IMR-90 (cell line): ENCODE data around the gene LPA.

Source experiments
- CEBPB ChIP-seq: IDR thresholded peaks from 2 replicates; pipeline ENCODE4 v1.6.1; 2012; ENCODE audit warnings: low read depth, low read length, improper control_type of control experiment
- CTCF ChIP-seq: conservative IDR thresholded peaks from 2 replicates; pipeline ENCODE4 v1.5.1; 2012; ENCODE audit warnings: mild to moderate bottlenecking, low read depth, low read length, improper control_type of control experiment
- MXI1 ChIP-seq: IDR thresholded peaks from 2 replicates; pipeline ENCODE4 v1.6.1; 2012; ENCODE audit warnings: low read depth, mild to moderate bottlenecking, low read length, moderate library complexity, borderline replicate concordance
- RAD21 ChIP-seq: IDR thresholded peaks from 2 replicates; pipeline ENCODE4 v1.6.1; 2012; ENCODE audit warnings: low read length, improper control_type of control experiment
- RFX5 ChIP-seq: IDR thresholded peaks from 2 replicates; pipeline ENCODE4 v1.8.0; 2012; ENCODE audit warnings: low read depth, mild to moderate bottlenecking, low read length, moderate library complexity
- USF2 ChIP-seq: fragments of 150-350 bp; IDR thresholded peaks from 2 replicates; pipeline ENCODE4 v1.6.1; 2017; ENCODE audit warnings: mild to moderate bottlenecking, antibody characterized with exemption, low read length, low read depth
- TF ChIP-seq, protein P1 (sequence below): fragments of 150-350 bp; IDR thresholded peaks from 2 replicates; pipeline ENCODE4 v1.6.1; 2016; ENCODE audit warnings: low read depth, mild to moderate bottlenecking, low read length, moderate library complexity, borderline replicate concordance

- TF ChIP-seq USF2, result no peak
- TF ChIP-seq RAD21, result no peak
- TF ChIP-seq RFX5, result no peak
- TF ChIP-seq CTCF, result no peak
- no peak for TF ChIP-seq MXI1
- TF ChIP-seq, protein P1, sequence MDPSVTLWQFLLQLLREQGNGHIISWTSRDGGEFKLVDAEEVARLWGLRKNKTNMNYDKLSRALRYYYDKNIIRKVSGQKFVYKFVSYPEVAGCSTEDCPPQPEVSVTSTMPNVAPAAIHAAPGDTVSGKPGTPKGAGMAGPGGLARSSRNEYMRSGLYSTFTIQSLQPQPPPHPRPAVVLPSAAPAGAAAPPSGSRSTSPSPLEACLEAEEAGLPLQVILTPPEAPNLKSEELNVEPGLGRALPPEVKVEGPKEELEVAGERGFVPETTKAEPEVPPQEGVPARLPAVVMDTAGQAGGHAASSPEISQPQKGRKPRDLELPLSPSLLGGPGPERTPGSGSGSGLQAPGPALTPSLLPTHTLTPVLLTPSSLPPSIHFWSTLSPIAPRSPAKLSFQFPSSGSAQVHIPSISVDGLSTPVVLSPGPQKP, result no peak
- TF ChIP-seq CEBPB, result no peak
Observed at GRCh38 chr6:160500639-160501038, 163.4 kb downstream of the LPA start.
